Ascending aorta (tissue), 2 donors: ENCODE measurements around the gene IL1R2. TPM values are rescaled to one million over a fixed set of nuclear protein-coding genes. Genes with fewer than 3 reads are reported as not detected.

Source experiments
- DNase-seq, 2 donors: peaks; one replicate each; pipeline ENCODE4 v3.0.0-alpha.2; 2019; ENCODE audit warnings: low spot score in 2 of 2
- H3K27ac ChIP-seq, 2 donors: fragments of 200-600 bp; sonication (generic); one replicate each; pipeline ENCODE4 v1.5.1; 2016 to 2017; ENCODE audit warnings: mild to moderate bottlenecking in 1 of 2
- H3K27me3 ChIP-seq: fragments of 200-600 bp; sonication (generic); one replicate; pipeline ENCODE4 v1.5.1; 2017
- H3K36me3 ChIP-seq, 2 donors: fragments of 200-600 bp; sonication (generic); one replicate each; pipeline ENCODE4 v1.5.1; 2016
- H3K4me1 ChIP-seq, 2 donors: fragments of 200-600 bp; sonication (generic); one replicate each; pipeline ENCODE4 v1.5.1; 2016 to 2017; ENCODE audit warnings: mild to moderate bottlenecking in 1 of 2
- H3K4me3 ChIP-seq, 2 donors: fragments of 200-600 bp; sonication (generic); one replicate each; pipeline ENCODE4 v1.5.1; 2016 to 2017; ENCODE audit warnings: mild to moderate bottlenecking in 1 of 2
- H3K9me3 ChIP-seq, 2 donors: fragments of 200-600 bp; sonication (generic); one replicate each; pipeline ENCODE4 v1.5.1; 2016
- intact Hi-C: fragments of 100-400 bp; cut with DNase I; formaldehyde crosslinking; loops from one replicate; pipeline ENCODE4 v1.15.1; 2023
- total RNA-seq: library from RNA; depleted of rRNA; stranded (reverse); fragments of >200 nt; gene quantifications from one replicate; pipeline ENCODE4 v1.1.0, GENCODE V29; 2016
- TF ChIP-seq, protein P1 (sequence below), 3 experiments: fragments of 200-600 bp in 2 of 3; fragments of 450-650 bp in 1 of 3; sonication (generic) in 2 of 3; IDR thresholded peaks; one replicate each; pipeline ENCODE4 v1.5.1; 2016 to 2019; ENCODE audit warnings: antibody characterized with exemption in 3 of 3, mild to moderate bottlenecking in 1 of 3, moderate library complexity in 1 of 3

The IL1R2 gene
- total RNA-seq, 1 donor from 2014 or later: 25.4 TPM

DNA sequence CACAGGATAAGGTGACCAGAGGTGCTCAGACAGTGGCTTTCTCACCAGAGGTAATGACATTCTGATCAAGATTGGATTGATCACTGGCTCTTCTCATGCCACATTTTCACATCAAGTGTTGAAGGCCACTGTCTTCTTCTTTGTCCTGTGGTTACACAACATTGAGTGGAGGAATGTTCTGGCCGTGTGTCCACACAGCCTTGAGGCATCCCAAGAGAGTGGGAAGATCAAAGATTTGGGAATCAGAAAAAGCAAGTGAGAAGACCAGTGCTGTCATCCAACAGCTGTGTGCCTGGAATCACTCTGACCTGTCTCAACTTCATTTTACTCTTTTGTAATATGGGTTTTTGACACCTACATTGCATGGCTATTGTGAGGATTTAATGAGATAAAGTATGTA, 67.4 kb downstream of the IL1R2 start:
- intact Hi-C loops: no loop called here
- Histone ChIP-seq H3K4me1 (peaks cover 14 to 24% of the 10 kb centered on the region in 2 donors), H3K4me3 (no peak overlapping the region), H3K9me3 (no peaks in the 10 kb centered on the region), H3K27me3 (no peaks in the 10 kb centered on the region), H3K27ac (no peak overlapping the region), H3K36me3 (no peaks in the 10 kb centered on the region)
- TF ChIP-seq, protein P1, sequence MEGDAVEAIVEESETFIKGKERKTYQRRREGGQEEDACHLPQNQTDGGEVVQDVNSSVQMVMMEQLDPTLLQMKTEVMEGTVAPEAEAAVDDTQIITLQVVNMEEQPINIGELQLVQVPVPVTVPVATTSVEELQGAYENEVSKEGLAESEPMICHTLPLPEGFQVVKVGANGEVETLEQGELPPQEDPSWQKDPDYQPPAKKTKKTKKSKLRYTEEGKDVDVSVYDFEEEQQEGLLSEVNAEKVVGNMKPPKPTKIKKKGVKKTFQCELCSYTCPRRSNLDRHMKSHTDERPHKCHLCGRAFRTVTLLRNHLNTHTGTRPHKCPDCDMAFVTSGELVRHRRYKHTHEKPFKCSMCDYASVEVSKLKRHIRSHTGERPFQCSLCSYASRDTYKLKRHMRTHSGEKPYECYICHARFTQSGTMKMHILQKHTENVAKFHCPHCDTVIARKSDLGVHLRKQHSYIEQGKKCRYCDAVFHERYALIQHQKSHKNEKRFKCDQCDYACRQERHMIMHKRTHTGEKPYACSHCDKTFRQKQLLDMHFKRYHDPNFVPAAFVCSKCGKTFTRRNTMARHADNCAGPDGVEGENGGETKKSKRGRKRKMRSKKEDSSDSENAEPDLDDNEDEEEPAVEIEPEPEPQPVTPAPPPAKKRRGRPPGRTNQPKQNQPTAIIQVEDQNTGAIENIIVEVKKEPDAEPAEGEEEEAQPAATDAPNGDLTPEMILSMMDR (IDR thresholded peaks at IDR 0.05): no peak
- no peak for DNase-seq

- no peak for DNase-seq
- no peak overlapping the region for H3K4me3 ChIP-seq
- peaks cover 17 to 31% of the 10 kb centered on the region in 2 donors for H3K4me1 ChIP-seq
- no peak overlapping the region for H3K27ac ChIP-seq
- H3K36me3 ChIP-seq: no peaks in the 10 kb centered on the region
- intact Hi-C loops: no loop called here
- no peaks in the 10 kb centered on the region for H3K9me3 ChIP-seq
- TF ChIP-seq, protein P1 (IDR thresholded peaks at IDR 0.05): no peak
- H3K27me3 ChIP-seq: no peaks in the 10 kb centered on the region
Observed at GRCh38 chr2:102060047-102060446, 68.3 kb downstream of the IL1R2 start.

GRCh38 chr2:102060792-102061191, 69.0 kb downstream of the IL1R2 start:
- no peaks in the 10 kb centered on the region for H3K36me3 ChIP-seq
- no peak overlapping the region for H3K27ac ChIP-seq
- intact Hi-C loops: no loop called here
- H3K4me1 ChIP-seq: peaks cover 23 to 35% of the 10 kb centered on the region in 2 donors
- no peaks in the 10 kb centered on the region for H3K27me3 ChIP-seq
- no peak for DNase-seq
- peaks cover 0 to 4% of the 10 kb centered on the region in 2 donors for H3K9me3 ChIP-seq
- TF ChIP-seq, protein P1 (IDR thresholded peaks at IDR 0.05): no peak
- H3K4me3 ChIP-seq: no peak overlapping the region

DNA sequence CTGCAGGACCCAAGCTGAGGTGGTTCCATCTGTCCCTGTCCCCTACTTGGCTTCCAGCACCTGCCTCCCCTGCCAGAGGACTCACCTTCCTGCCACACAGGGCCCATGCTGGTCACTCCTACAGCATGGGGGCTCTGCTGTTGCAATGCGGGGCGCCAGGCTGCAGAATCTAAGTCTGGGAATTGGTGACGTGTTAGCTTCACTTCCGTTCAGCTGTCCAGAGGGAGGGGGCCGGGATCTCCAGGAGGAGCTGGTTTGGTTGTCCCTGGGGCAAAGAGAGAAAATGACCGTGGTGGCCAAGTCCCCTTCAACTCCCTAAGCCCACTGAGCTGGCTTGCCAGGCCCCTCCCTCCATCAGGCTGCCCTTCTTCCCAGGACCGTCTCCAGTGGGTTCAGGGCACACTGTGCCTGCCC, 69.5 kb downstream of the IL1R2 start:
- no peaks in the 10 kb centered on the region for H3K27me3 ChIP-seq
- H3K27ac ChIP-seq: no peak overlapping the region
- TF ChIP-seq, protein P1 (IDR thresholded peaks at IDR 0.05): no peak
- DNase-seq: no peak
- peaks cover 25 to 38% of the 10 kb centered on the region in 2 donors for H3K4me1 ChIP-seq
- H3K36me3 ChIP-seq: no peaks in the 10 kb centered on the region
- intact Hi-C loops: no loop called here
- no peak overlapping the region for H3K4me3 ChIP-seq
- peaks cover 0 to 4% of the 10 kb centered on the region in 2 donors for H3K9me3 ChIP-seq

GRCh38 chr2:102061962-102062795, 70.4 kb downstream of the IL1R2 start:
- intact Hi-C loops: no loop called here
- Histone ChIP-seq H3K9me3 (peaks cover 0 to 4% of the 10 kb centered on the region in 2 donors), H3K27me3 (no peaks in the 10 kb centered on the region), H3K36me3 (no peaks in the 10 kb centered on the region), H3K27ac (peak overlapping the region; percentile 94 to 98), H3K4me1 (peaks cover 29 to 44% of the 10 kb centered on the region in 2 donors), H3K4me3 (no peak overlapping the region)
- TF ChIP-seq, protein P1 (IDR thresholded peaks at IDR 0.05): no peak
- no peak for DNase-seq
